GM18520 (cell line): ENCODE measurements around the gene CRYGD.
"Not testable (repeated sequence)": the region's sequence is repeated elsewhere in the genome, so short reads cannot be mapped to it uniquely, and the experiment has no call there.

Experiments
- ATAC-seq: cut with Tn5 transposase; IDR thresholded peaks from one replicate; pipeline ENCODE4 v1.9.1; 2021; ENCODE audit not compliant: unreplicated experiment

Gene CRYGD

GRCh38 chr2:208124013-208124715 is at the start of gene CRYGD:
TSS of gene CRYGD (minus strand) at chr2:208124524. CDS start at chr2:208124473, 51 bp downstream.
- ATAC-seq: not testable (repeated sequence)

GRCh38 chr2:208172125-208172524 is 47.8 kb upstream of the CRYGD start:
- no peak for ATAC-seq

- ATAC-seq: no peak
Measured at GRCh38 chr2:208164951-208165755, 40.8 kb upstream of the CRYGD start.

- ATAC-seq: no peak
Measured at GRCh38 chr2:208163489-208163888, 39.2 kb upstream of the CRYGD start, which contains the start of gene CRYGA. TSS of gene CRYGA (minus strand) at chr2:208163589. CDS start at chr2:208163556, 33 bp downstream.

GRCh38 chr2:208156439-208156838 is 32.1 kb upstream of the CRYGD start:
- ATAC-seq: no peak

GRCh38 chr2:208153156-208153555 is 28.8 kb upstream of the CRYGD start:
- ATAC-seq: no peak

GRCh38 chr2:208150956-208151355 is 26.6 kb upstream of the CRYGD start:
- ATAC-seq: no peak

- no peak for ATAC-seq
Measured at GRCh38 chr2:208150094-208150493, 25.8 kb upstream of the CRYGD start.

- ATAC-seq: no peak
Measured at GRCh38 chr2:208148803-208149202, 24.5 kb upstream of the CRYGD start.

- no peak for ATAC-seq
Measured at GRCh38 chr2:208147759-208148158, 23.4 kb upstream of the CRYGD start.

- no peak for ATAC-seq
Measured at GRCh38 chr2:208147008-208147407, 22.7 kb upstream of the CRYGD start.

GRCh38 chr2:208146006-208146405 is 21.7 kb upstream of the CRYGD start, which contains the start of gene CRYGB:
TSS of gene CRYGB (minus strand) at chr2:208146158. CDS start at chr2:208146120, 38 bp downstream.
- no peak for ATAC-seq

- no peak for ATAC-seq
Measured at GRCh38 chr2:208142925-208143799, 18.8 kb upstream of the CRYGD start.

GRCh38 chr2:208142240-208142924 is 18.1 kb upstream of the CRYGD start:
- no peak for ATAC-seq

- no peak for ATAC-seq
Measured at GRCh38 chr2:208139447-208139846, 15.1 kb upstream of the CRYGD start.

- ATAC-seq: not testable (repeated sequence)
Measured at GRCh38 chr2:208138334-208138733, 14.0 kb upstream of the CRYGD start.

GRCh38 chr2:208136716-208137094 is 12.4 kb upstream of the CRYGD start:
- ATAC-seq: no peak

- ATAC-seq: no peak
Measured at GRCh38 chr2:208135794-208136715, 11.7 kb upstream of the CRYGD start.

GRCh38 chr2:208134928-208135586 is 10.7 kb upstream of the CRYGD start:
- no peak for ATAC-seq
